GM12878 (cell line): Measurements from ENCODE around the gene SMURF1. TPM values are rescaled to one million over a fixed set of nuclear protein-coding genes. Genes with fewer than 3 reads are reported as not detected.

Source experiments
- ATAC-seq: fragments of 200-7000 bp; cut with Tn5 transposase; 3 replicates; pipeline ENCODE4 v1.9.1; 2020; ENCODE audit warnings: mild to moderate bottlenecking, moderate library complexity
- BruUV-seq: library from RNA; stranded (reverse); fragments of 400-500 nt; replicated peaks from 2 replicates; lab custom pipeline; 2021; lab: Mats Ljungman, UMichigan
- CTCF ChIA-PET: fragments of 300-600 bp; sonication (Branson Sonifier 250); formaldehyde crosslinking; extraction: SDS; loops from one replicate; lab custom pipeline; 2021; ENCODE audit warnings: inconsistent platforms; lab: Yijun Ruan, JAX
- POLR2A ChIA-PET: fragments of 350-600 bp; formaldehyde crosslinking; extraction: SDS; loops from one replicate; lab custom pipeline; 2021; ENCODE audit warnings: inconsistent platforms; lab: Charles Lee
- RAD21 ChIA-PET: fragments of 300-600 bp; sonication (Branson Sonifier 250); formaldehyde crosslinking; loops from one replicate; lab custom pipeline; 2023; ENCODE audit warnings: antibody characterized with exemption; ENCODE audit not compliant: unreplicated experiment; lab: Charles Lee
- SMC1A ChIA-PET: fragments of 300-600 bp; sonication (Branson Sonifier 250); formaldehyde crosslinking; loops from one replicate; lab custom pipeline; 2023; ENCODE audit not compliant: unreplicated experiment, uncharacterized antibody; lab: Charles Lee
- DNase-seq: peaks from one replicate; pipeline ENCODE4 v3.0.0-alpha.2; 2011; ENCODE audit warnings: low read depth, low spot score
- FAIRE-seq: peaks from 3 replicates; lab custom pipeline; 2011; peaks lifted over from hg19 to GRCh38; lab: Jason Lieb, UNC
- H2AFZ ChIP-seq: 2 replicates; pipeline ENCODE4 v1.6.0; 2011; ENCODE audit warnings: low read depth, low read length, control low read depth; ENCODE audit not compliant: control insufficient read depth
- H3K27ac ChIP-seq: 2 replicates; pipeline ENCODE4 v1.5.1; 2011; ENCODE audit warnings: control low read depth; ENCODE audit not compliant: control insufficient read depth, insufficient read depth
- H3K27me3 ChIP-seq, 2 experiments: replicated peaks in 1 of 2; 2 replicates each; pipeline versions ENCODE4 v1.6.0 to v1.6.1; 2011; ENCODE audit warnings: low read length in 1 of 2; ENCODE audit not compliant: control insufficient read depth in 2 of 2, insufficient read depth in 2 of 2
- H3K36me3 ChIP-seq, 2 experiments: 2 replicates each; pipeline ENCODE4 v1.5.1; 2011; ENCODE audit warnings: low read length in 1 of 2; ENCODE audit not compliant: control insufficient read depth in 2 of 2, insufficient read depth in 2 of 2
- H3K4me1 ChIP-seq: 2 replicates; pipeline ENCODE4 v1.6.1; 2011; ENCODE audit warnings: mild to moderate bottlenecking, low read length, moderate library complexity, mixed read lengths; ENCODE audit not compliant: control insufficient read depth, insufficient read depth
- H3K4me2 ChIP-seq: 2 replicates; pipeline ENCODE4 v1.6.0; 2011; ENCODE audit warnings: control low read depth; ENCODE audit not compliant: control insufficient read depth, insufficient read depth
- H3K4me3 ChIP-seq: fragments of 200-600 bp; sonication (generic); 2 replicates; pipeline ENCODE4 v1.5.1; 2016
- H3K79me2 ChIP-seq: 2 replicates; pipeline ENCODE4 v1.6.0; 2011; ENCODE audit warnings: low read length; ENCODE audit not compliant: control insufficient read depth, insufficient read depth
- H3K9ac ChIP-seq: 2 replicates; pipeline ENCODE4 v1.8.0; 2011; ENCODE audit warnings: low read length, control low read depth, mixed read lengths; ENCODE audit not compliant: control insufficient read depth, insufficient read depth
- H3K9me3 ChIP-seq: replicated peaks from 3 replicates; pipeline ENCODE4 v1.5.1; 2011; ENCODE audit warnings: mild to moderate bottlenecking, low read length; ENCODE audit not compliant: control insufficient read depth, insufficient read depth
- H4K20me1 ChIP-seq: 2 replicates; pipeline ENCODE4 v1.6.0; 2011; ENCODE audit not compliant: control insufficient read depth, insufficient read depth
- FOXK2 ChIP-seq: fragments of 450-650 bp; IDR thresholded peaks from 2 replicates; pipeline ENCODE4 v1.6.1; 2017; ENCODE audit warnings: mild to moderate bottlenecking, moderate library complexity
- IRF4 ChIP-seq: IDR thresholded peaks from 2 replicates; pipeline ENCODE4 v1.6.1; 2011; ENCODE audit warnings: low read depth, low read length
- KLF5 ChIP-seq: fragments of 450-650 bp; IDR thresholded peaks from 2 replicates; pipeline ENCODE4 v1.6.1; 2014; ENCODE audit warnings: mild to moderate bottlenecking; ENCODE audit not compliant: partially characterized antibody
- NFYB ChIP-seq: IDR thresholded peaks from 2 replicates; pipeline ENCODE4 v1.6.1; 2011; ENCODE audit warnings: low read depth, mild to moderate bottlenecking, low read length, improper control_type of control experiment, moderate library complexity; ENCODE audit not compliant: insufficient read depth
- PAX5 ChIP-seq: IDR thresholded peaks from 2 replicates; pipeline ENCODE4 v1.6.1; 2011; ENCODE audit warnings: low read depth, low read length, borderline replicate concordance
- SRF ChIP-seq, 2 experiments: IDR thresholded peaks; 2 replicates each; pipeline ENCODE4 v1.6.1; 2011; ENCODE audit warnings: low read depth in 2 of 2, low read length in 2 of 2, mild to moderate bottlenecking in 1 of 2, moderate library complexity in 1 of 2
- WRNIP1 ChIP-seq: IDR thresholded peaks from 2 replicates; pipeline ENCODE4 v1.6.1; 2011; ENCODE audit warnings: low read depth, low read length, improper control_type of control experiment, borderline replicate concordance
- ZNF24 ChIP-seq: fragments of 450-650 bp; IDR thresholded peaks from 2 replicates; pipeline ENCODE4 v1.6.1; 2017; ENCODE audit warnings: antibody characterized with exemption, mild to moderate bottlenecking
- WGBS: methylation state at CpG from one replicate; pipeline ENCODE4 v1.1.6; 2016; ENCODE audit warnings: low lambda C conversion rate; ENCODE audit not compliant: insufficient replicate concordance, insufficient coverage; ENCODE audit errors: missing lambda C conversion rate; 5-methylcytosine and 5-hydroxymethylcytosine counted together
- in situ Hi-C: fragments of 300-500 bp; cut with MboI; formaldehyde crosslinking; loops from 9 replicates; pipeline ENCODE4 v1.14.3; 2018; ENCODE audit warnings: mixed read lengths
- intact Hi-C: fragments of 100-400 bp; cut with micrococcal nuclease; formaldehyde crosslinking; loops from one replicate; pipeline ENCODE4 v1.14.2; 2022; ENCODE audit not compliant: unreplicated experiment
- polyA plus RNA-seq, 11 experiments: library from polyadenylated mRNA; depleted of rRNA in 4 of 11; unstranded in 6 of 11; stranded (reverse) in 5 of 11; fragments of >200 nt; fragmentation: Nextera tagmentation in 4 of 11; fragmentation: Illumina TruSeq in 1 of 11; extraction: Ambion mirVana in 4 of 11; extraction: Trizol in 1 of 11; gene quantifications; 1 replicate in 1 of 11; 2 replicates in 10 of 11; pipeline versions ENCODE4 v1.2.1 to v1.2.3, GENCODE V29; 2011 to 2016; ENCODE audit warnings: inconsistent platforms in 2 of 11, missing spikeins in 2 of 11, low read depth in 1 of 11
- total RNA-seq, 4 experiments: library from RNA; depleted of rRNA in 3 of 4; stranded (reverse); fragments of >200 nt in 3 of 4; fragmentation: Illumina TruSeq in 1 of 4; extraction: Trizol in 1 of 4; gene quantifications; 2 replicates each; pipeline versions ENCODE4 v1.2.1 to v1.2.3, GENCODE V29; 2013 to 2021
- TF ChIP-seq, protein P1 (sequence below): IDR thresholded peaks from 2 replicates; pipeline ENCODE4 v1.6.1; 2011; ENCODE audit warnings: borderline replicate concordance, low read depth, mild to moderate bottlenecking, moderate library complexity, low read length; ENCODE audit not compliant: insufficient read depth, poor library complexity, severe bottlenecking
- TF ChIP-seq, protein P2 (sequence below): fragments of 450-650 bp; IDR thresholded peaks from 2 replicates; pipeline ENCODE4 v1.6.1; 2017; ENCODE audit warnings: mild to moderate bottlenecking, moderate library complexity
- TF ChIP-seq, protein P3 (sequence below): IDR thresholded peaks from 2 replicates; pipeline ENCODE4 v1.6.1; 2011; ENCODE audit warnings: low read depth, low read length, improper control_type of control experiment, borderline replicate concordance

The SMURF1 gene
- total and polyA plus RNA-seq, 10 of the 15 experiments (the other 5 are each of a cell fraction or from before 2014, with no cell fraction given): 0.76 to 14.0 (median 7.9) TPM

DNA sequence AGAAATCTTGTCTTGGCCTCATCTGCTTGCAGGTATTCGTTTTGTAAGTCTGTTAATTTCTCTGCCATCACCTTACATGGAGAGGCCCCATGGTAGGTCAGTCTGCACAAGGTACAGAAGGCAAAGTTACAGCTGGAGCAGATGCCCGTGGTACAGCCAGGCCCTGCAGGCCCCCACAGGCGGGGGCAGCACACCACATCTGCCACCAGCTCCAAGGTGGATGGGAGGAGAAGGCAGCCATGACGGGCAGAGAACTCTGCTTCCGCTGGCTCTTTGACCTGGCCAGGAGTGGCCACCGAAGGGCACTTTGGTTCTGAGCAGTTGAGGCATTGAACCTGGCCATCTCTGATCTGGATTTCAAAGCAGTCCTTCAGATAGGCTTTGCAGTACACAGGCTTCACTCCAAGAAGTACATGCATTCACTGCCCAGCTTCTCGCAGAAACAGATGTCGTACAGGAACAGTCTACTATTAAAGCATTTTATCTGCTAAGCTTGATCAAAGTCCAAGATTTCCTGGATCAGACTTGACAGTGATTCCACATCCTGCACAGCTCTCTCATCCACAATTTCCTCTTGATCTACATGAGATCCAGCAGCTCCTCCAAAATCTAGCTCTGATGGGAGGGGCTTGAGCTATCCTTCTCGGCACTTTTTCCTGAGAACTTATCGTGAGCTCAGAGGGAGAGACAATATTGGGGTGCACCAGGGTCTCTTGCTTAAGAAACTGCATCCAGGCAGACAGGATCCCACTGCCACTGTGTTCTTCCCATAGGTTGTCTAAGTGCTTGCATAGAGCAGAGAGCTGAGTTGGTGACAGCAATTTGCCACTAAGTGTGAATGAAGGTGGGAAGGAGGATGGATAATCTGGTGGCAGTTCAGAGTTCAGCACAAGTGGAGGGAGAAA, 144.8 kb downstream of the SMURF1 start:
- Histone ChIP-seq H3K79me2 (no peaks in the 10 kb centered on the region), H3K27ac (no peak overlapping the region), H3K4me1 (peaks cover 10% of the 10 kb centered on the region)
- FAIRE-seq: no peak
- in situ Hi-C loops: no loop called here
- TF ChIP-seq, protein P1, sequence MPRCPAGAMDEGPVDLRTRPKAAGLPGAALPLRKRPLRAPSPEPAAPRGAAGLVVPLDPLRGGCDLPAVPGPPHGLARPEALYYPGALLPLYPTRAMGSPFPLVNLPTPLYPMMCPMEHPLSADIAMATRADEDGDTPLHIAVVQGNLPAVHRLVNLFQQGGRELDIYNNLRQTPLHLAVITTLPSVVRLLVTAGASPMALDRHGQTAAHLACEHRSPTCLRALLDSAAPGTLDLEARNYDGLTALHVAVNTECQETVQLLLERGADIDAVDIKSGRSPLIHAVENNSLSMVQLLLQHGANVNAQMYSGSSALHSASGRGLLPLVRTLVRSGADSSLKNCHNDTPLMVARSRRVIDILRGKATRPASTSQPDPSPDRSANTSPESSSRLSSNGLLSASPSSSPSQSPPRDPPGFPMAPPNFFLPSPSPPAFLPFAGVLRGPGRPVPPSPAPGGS: no peak
- no peak for TF ChIP-seq WRNIP1
- TF ChIP-seq IRF4: no peak
- no peak for TF ChIP-seq NFYB
- TF ChIP-seq, protein P2, sequence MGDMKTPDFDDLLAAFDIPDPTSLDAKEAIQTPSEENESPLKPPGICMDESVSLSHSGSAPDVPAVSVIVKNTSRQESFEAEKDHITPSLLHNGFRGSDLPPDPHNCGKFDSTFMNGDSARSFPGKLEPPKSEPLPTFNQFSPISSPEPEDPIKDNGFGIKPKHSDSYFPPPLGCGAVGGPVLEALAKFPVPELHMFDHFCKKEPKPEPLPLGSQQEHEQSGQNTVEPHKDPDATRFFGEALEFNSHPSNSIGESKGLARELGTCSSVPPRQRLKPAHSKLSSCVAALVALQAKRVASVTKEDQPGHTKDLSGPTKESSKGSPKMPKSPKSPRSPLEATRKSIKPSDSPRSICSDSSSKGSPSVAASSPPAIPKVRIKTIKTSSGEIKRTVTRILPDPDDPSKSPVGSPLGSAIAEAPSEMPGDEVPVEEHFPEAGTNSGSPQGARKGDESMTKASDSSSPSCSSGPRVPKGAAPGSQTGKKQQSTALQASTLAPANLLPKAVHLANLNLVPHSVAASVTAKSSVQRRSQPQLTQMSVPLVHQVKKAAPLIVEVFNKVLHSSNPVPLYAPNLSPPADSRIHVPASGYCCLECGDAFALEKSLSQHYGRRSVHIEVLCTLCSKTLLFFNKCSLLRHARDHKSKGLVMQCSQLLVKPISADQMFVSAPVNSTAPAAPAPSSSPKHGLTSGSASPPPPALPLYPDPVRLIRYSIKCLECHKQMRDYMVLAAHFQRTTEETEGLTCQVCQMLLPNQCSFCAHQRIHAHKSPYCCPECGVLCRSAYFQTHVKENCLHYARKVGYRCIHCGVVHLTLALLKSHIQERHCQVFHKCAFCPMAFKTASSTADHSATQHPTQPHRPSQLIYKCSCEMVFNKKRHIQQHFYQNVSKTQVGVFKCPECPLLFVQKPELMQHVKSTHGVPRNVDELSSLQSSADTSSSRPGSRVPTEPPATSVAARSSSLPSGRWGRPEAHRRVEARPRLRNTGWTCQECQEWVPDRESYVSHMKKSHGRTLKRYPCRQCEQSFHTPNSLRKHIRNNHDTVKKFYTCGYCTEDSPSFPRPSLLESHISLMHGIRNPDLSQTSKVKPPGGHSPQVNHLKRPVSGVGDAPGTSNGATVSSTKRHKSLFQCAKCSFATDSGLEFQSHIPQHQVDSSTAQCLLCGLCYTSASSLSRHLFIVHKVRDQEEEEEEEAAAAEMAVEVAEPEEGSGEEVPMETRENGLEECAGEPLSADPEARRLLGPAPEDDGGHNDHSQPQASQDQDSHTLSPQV: no peak
- no peak for TF ChIP-seq PAX5
- TF ChIP-seq ZNF24: no peak
- TF ChIP-seq SRF (IDR thresholded peaks at IDR 0.05; ENCODE audit: low read depth in 2 of 2, low read length in 2 of 2): no peak
- TF ChIP-seq FOXK2: no peak
- TF ChIP-seq, protein P3, sequence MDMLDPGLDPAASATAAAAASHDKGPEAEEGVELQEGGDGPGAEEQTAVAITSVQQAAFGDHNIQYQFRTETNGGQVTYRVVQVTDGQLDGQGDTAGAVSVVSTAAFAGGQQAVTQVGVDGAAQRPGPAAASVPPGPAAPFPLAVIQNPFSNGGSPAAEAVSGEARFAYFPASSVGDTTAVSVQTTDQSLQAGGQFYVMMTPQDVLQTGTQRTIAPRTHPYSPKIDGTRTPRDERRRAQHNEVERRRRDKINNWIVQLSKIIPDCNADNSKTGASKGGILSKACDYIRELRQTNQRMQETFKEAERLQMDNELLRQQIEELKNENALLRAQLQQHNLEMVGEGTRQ: no peak
- no peak for TF ChIP-seq KLF5
- TF ChIP-seq, all 136 proteins: peak for 0
- Histone ChIP-seq H3K27me3 (no peaks in the 10 kb centered on the region), H3K4me3 (no peak overlapping the region), H2AFZ (no peak overlapping the region), H4K20me1 (no peaks in the 10 kb centered on the region), H3K9ac (no peak overlapping the region), H3K36me3 (peaks cover 19 to 37% of the 10 kb centered on the region in 2 experiments; a peak in 3 of 4 replicates), H3K9me3 (no peaks in the 10 kb centered on the region), H3K4me2 (no peak overlapping the region)
- intact Hi-C loops: no loop called here
- RAD21 ChIA-PET: no interaction called here
- CTCF ChIA-PET: interaction anchor here (0.7 kb wide), 1 partner anchor 119 kb away, joined by 4 read pairs; no protein-coding TSS in a partner anchor
- DNase-seq: no peak
- BruUV-seq: no TSS peak
- no peak for ATAC-seq
- POLR2A ChIA-PET: no interaction called here
- WGBS: 95% methylated on average over 10 of the region's 10 CpGs
- SMC1A ChIA-PET: no interaction called here
